Breast epithelium (tissue), 3 donors: ENCODE results near the gene EWSR1.

Experiments used
- CTCF ChIP-seq, 3 donors: fragments of 450-650 bp; IDR thresholded peaks; one replicate each; pipeline ENCODE4 v1.5.1; 2016 to 2017; ENCODE audit warnings: antibody characterized with exemption in 3 of 3, mild to moderate bottlenecking in 3 of 3, moderate library complexity in 3 of 3
- POLR2AphosphoS5 ChIP-seq, 3 donors: sonication (generic); formaldehyde crosslinking; IDR thresholded peaks; one replicate each; pipeline ENCODE4 v1.6.1; 2017; ENCODE audit warnings: antibody characterized with exemption in 3 of 3

DNA sequence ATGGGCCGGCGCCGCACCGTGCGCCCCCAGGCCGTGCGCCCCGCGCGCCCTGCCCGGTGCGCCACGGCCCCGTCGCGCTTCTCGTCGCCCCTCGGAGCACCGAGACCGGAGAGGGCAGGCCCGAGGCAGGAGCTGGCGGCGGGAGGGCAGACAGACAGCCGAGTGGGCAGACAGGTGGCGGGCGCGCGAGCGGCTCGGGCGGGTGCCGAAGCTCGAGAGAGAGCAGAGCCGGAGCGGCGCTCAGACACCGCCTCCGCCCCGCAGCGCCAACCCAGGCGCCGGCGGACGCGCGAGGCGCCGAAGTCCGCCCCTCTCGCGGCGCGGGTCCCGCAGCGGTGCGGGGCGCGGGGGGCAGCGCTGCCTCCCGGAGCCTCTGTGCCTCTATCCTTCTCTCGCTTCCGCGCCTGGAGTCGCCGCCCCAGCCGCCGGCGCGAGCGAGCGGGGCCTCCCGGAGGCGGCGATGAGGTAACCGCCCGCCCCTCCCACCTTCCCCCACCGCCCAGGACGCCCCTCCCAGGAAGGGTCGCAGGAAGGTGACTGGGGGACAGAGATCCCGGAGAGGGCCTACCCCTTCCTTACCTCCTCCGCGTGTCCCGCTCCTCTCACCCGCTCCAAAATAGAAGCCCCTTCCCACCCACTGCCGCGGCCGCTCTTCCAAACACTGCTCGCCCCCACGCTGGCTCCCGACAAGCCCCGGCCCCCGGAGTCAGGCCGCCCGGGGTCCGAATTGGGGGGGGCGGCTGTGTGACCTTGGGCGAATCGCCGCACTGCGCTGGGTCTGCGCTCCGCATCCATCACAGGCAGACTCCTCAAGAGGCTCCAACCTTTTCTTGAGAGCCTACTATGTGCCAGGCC, 47.4 kb downstream of the EWSR1 start, which contains the start of gene RASL10A:
- TF ChIP-seq CTCF (IDR thresholded peaks at IDR 0.05): no peak
- no peak for TF ChIP-seq POLR2AphosphoS5 (IDR thresholded peaks at IDR 0.05)
